ENCODE results near the gene KCNE4.

DNA sequence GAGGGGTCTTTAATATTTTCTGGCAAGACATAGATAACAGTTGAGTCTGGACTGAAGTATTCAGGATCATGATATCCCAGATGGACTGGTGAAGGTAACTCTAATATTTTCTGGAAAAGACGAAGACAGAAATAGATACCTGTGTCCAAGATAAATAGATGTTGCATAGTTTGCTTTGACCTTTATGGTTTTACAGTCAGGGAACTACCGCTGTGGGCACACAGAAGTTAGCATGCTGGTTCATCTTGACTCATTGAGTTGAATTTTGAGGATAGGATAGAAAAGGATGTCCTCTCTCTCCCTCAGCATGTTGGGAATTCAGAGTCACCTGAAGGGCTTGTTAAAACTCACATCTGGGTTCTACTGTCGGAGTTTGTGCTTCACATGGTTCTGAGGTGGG, 20.8 kb downstream of the KCNE4 start:
- TF ChIP-seq, protein P1, sequence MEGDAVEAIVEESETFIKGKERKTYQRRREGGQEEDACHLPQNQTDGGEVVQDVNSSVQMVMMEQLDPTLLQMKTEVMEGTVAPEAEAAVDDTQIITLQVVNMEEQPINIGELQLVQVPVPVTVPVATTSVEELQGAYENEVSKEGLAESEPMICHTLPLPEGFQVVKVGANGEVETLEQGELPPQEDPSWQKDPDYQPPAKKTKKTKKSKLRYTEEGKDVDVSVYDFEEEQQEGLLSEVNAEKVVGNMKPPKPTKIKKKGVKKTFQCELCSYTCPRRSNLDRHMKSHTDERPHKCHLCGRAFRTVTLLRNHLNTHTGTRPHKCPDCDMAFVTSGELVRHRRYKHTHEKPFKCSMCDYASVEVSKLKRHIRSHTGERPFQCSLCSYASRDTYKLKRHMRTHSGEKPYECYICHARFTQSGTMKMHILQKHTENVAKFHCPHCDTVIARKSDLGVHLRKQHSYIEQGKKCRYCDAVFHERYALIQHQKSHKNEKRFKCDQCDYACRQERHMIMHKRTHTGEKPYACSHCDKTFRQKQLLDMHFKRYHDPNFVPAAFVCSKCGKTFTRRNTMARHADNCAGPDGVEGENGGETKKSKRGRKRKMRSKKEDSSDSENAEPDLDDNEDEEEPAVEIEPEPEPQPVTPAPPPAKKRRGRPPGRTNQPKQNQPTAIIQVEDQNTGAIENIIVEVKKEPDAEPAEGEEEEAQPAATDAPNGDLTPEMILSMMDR (IDR thresholded peaks at IDR 0.05), result no peak
- TF ChIP-seq EZH2 (IDR thresholded peaks at IDR 0.05; ENCODE audit: borderline replicate concordance, insufficient read depth, low read depth, low read length, poor library complexity, severe bottlenecking), result no peak
